Stimulated activated CD8-positive, alpha-beta memory T cell treated with anti-CD3 and anti-CD28 coated beads, Interleukin-4, amount 100 ng/mL, for 24 hours (primary cell): ENCODE measurements around the gene LRRC74B.

Experiments
- DNase-seq: peaks from one replicate; pipeline ENCODE4 v3.0.0-alpha.2; 2020; ENCODE audit warnings: low read depth

LRRC74B gene

DNA sequence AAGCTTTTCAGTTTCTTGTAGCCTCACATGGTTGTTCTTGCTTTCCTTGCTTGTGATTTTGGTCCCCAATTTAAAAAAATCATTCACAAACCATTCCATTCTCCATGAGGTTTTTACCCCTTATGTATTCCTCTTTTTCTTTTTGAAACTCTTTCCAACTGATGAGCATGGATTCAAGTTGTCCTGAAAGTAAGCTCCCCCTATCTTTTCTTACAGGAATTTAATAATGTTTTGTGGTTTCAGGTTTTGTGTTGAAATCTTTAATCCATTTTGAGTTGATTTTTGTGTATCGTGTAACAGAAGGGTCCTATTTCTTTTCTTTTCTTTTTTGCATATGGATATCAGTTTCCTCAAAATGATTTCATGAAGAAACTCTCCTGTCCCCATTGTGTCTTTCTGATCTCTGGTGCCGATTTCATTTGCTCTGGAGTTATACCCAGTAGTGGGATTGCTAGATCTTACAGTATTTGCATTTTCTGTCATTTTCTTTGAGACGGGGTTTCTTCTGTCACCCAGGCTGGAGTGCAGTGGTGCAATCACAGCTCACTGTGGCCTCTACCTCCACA, 58.5 kb downstream of the LRRC74B start:
- DNase-seq: no peak

DNA sequence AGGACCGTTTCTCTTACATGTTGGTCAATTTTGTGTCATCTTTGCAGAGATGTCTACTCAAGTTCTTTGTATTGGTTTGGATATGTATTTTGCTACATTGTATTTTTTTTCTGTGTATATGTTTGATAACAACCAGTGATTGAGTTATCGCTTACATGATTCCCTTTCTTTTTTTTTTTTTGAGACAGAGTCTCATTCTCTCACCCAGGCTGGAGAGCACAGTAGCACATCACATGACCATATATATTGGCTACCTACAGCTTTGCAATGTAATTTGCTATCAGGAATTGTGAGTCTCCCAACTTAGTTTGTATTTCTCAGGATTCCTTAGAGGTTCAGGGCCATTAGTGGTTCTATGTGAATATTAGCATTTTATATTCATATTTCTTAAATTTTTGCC, 59.5 kb downstream of the LRRC74B start:
- no peak for DNase-seq

GRCh38 chr22:21106000-21106399, 60.3 kb downstream of the LRRC74B start:
- DNase-seq: no peak

DNA sequence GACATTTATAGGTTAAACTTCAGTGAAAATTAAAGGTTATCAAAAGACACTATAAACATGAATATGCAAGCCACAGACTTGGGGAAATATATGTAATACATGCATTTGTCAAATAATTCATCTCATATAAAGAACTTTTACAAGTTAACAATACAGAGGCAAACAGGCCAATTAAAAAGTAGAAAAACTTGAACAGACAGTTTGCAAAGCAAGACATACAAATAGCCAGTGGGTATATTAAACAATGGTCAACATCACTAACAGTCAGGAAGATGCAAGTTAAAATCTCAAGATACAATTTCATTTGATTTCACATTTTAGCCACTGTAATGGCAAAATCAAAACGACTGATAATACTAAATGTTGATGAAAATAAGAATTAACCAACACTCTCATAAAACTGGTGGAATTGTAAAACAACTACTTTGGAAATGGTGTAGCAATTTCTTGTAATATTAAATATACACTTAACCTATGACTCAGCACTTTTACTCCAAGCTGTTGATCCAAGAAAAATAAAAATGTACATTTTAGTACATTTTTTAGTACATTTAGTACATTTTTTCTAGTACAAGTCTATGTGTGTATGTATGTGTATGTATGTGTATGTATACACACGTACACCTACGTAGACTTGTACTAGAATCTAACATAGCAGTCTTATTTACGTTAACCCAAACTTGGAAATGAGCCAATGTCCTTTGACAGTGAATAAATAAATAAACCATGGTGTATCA, 62.8 kb downstream of the LRRC74B start:
- DNase-seq: no peak
